ENCODE results near the gene NELFA. TPM values are rescaled to one million over a fixed set of nuclear protein-coding genes. Genes with fewer than 3 reads are reported as not detected.

The NELFA gene
- total RNA-seq, 4 donors from 2014 or later, result 8.2 to 17.7 (median 13.9) TPM

- TF ChIP-seq CTCF (IDR thresholded peaks at IDR 0.05), result no peak
- ATAC-seq (ENCODE audit: low FRiP score) (no peak), DNase-seq (ENCODE audit: low spot score) (peak; percentile 18)
Observed at GRCh38 chr4:2043396-2044118, 34.8 kb upstream of the NELFA start.

GRCh38 chr4:2042947-2043395 is 34.2 kb upstream of the NELFA start:
- no peak for TF ChIP-seq CTCF (IDR thresholded peaks at IDR 0.05)
- ATAC-seq (ENCODE audit: low FRiP score) (no peak), DNase-seq (ENCODE audit: low spot score) (peak; percentile 3)

GRCh38 chr4:2042204-2042946 is 33.6 kb upstream of the NELFA start:
- ATAC-seq (ENCODE audit: low FRiP score) (peak; percentile 19), DNase-seq (ENCODE audit: low spot score) (peak; percentile 21)
- no peak for TF ChIP-seq CTCF (IDR thresholded peaks at IDR 0.05)

- ATAC-seq (ENCODE audit: low FRiP score) (peak; percentile 48), DNase-seq (ENCODE audit: low spot score) (peak; percentile 31)
- no peak for TF ChIP-seq CTCF (IDR thresholded peaks at IDR 0.05)
Observed at GRCh38 chr4:2041239-2042130, 32.7 kb upstream of the NELFA start.

GRCh38 chr4:2040391-2041238 is 31.8 kb upstream of the NELFA start:
- ATAC-seq (ENCODE audit: low FRiP score) (no peak), DNase-seq (ENCODE audit: low spot score) (no peak)
- TF ChIP-seq CTCF (IDR thresholded peaks at IDR 0.05), result no peak

GRCh38 chr4:2036866-2037265 is 28.1 kb upstream of the NELFA start:
- no peak for ATAC-seq (ENCODE audit: low FRiP score)
- no peak for DNase-seq (ENCODE audit: low spot score)
- TF ChIP-seq CTCF (IDR thresholded peaks at IDR 0.05), result no peak
